A204.1 (cell line): ENCODE measurements around the gene CAPN2.
"Not testable (repeated sequence)": the region's sequence is repeated elsewhere in the genome, so short reads cannot be mapped to it uniquely, and the experiment has no call there.

Experiments used
- FAIRE-seq: peaks from 2 replicates; lab custom pipeline; 2012; peaks lifted over from hg19 to GRCh38; lab: Jason Lieb, UNC

Gene CAPN2

DNA sequence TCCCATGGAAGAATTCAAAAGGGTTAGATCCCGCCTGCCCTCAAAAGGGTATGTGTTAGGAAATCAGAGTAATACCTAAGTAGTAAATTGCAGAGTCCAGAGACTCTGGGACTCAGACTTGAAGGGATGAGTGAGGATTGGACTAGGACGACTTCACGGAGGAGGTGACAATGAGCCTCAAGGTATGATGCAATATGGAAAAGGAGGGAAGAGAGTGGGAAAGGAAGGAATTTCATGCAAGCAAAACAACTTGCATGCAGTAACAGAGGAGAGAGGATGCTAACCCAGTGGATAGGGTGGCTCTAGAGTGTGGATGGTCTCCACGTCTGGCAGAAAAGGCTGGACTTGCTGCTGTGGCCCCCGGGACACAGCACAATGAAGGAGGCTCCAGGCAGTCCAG, 4.8 kb downstream of the CAPN2 start:
- no peak for FAIRE-seq

DNA sequence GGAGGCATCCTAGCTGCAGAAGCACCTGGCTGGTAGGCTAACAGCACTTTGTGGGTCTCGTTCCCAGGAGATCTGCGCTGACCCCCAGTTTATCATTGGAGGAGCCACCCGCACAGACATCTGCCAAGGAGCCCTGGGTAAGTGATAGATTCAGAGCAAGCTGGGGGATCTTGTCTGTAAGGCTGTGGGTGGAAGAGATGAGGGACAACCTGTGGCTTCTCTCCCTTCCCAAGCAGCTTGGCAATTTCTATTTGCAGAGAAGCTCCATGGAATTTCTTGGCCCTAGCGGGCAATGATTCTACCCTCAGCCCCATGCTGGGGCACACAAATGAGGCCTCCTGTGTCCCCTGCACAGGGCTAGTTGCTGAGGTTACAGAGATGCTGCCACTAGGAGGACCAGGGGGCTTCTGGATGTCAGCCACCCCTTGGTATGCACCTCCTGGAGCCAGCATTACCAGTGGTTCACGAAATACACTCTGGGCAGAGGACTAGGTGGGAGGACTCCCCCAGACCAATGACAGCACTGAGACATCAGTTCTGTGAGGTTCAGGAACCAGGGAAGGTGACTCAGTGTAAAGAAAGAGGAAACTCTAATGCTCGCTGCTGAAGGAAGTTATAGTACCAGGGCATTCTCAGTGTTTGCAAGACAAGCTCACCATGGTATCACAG, 5.5 kb downstream of the CAPN2 start:
- FAIRE-seq: no peak

DNA sequence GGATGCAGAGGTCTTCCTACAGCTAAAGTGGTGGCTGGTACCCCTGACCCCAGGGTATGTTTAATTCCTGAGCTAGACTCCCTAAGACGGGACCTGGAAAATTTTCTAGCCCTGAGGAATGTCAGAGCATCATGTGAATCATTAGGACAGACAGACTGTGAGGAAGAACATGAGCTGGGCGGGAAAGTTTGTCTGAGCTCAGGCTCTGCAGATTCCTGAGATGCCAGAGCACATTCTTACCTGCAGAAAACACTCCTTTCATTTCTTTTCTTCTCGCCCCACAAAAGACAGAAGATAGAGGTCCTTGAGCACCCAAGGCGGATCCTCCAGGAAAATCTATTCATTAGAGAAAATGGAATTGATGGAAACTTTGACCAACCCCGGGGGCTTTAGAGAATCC, 6.5 kb downstream of the CAPN2 start:
- no peak for FAIRE-seq

DNA sequence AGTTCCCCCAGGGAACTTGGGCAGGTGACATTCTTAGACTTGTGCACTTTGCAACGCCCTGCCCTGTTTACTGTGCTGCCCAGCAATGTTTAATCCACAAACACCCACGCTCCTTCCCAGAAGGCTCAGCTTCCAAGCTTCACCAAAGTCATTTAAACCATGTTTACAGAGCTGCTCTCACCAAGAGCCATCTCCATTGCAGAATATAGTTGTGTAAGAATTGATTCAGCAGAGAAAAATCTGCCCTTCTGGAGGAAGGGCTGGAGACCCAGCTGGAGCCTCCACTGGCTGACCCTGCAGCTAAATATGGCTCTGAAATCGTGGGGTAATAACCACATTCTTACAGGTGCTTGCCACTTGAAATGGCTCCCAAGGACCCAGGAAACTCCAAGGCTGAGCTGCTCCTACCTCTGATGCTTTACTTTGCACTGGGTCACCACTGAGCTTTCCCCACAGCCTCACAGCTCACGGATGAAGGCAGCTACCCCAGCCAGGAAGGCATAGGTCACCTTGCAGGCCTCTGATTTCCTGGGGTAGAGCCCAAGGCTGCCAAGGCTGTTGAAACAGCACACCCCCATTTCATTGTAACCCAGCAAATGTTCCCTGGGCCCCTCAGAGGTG, 8.7 kb downstream of the CAPN2 start:
- FAIRE-seq: no peak

DNA sequence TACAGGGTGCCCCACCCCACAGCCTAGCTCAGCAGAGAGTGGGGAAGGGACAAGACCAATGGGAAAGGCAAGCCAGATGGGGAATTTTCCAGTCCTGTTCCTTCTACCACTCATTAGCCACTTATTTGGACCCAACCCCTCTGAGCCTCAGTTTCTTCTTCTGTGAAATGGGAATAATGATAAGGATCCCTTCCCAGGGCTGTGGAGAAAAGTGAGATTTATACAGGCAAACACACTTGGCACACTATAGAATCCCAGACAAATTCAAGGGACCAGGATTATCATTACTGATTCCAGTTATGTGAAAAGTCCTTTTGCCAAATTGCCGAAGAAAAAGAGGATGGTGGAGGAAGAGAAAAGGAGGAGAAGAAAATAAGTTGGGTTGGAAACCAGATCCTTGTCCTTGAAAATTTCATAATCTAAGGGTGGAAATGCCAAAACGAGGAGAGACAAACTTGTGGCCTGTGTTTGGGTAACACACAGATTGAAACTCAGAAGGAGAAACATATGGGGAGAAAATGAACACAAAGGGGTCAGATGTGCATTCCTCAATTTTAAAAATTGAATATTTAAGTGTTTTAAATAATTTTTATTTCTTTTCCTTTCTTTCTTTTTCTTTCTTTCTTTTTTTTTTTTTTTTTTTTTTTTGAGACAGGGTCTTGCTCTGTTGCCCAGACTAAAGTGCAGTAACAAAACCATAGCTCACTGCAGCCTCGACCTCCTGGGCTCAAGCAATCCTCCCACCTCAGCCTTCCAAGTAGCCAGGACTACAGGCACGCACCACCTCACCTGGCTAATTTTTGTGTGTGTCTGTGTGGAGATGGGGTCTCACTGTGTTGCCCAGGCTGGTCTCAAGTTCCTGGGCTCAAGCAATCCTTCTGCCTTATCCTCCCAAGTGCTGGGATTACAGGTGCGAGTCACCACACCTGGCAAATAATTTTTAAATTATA, 9.6 kb downstream of the CAPN2 start:
- FAIRE-seq: no peak

DNA sequence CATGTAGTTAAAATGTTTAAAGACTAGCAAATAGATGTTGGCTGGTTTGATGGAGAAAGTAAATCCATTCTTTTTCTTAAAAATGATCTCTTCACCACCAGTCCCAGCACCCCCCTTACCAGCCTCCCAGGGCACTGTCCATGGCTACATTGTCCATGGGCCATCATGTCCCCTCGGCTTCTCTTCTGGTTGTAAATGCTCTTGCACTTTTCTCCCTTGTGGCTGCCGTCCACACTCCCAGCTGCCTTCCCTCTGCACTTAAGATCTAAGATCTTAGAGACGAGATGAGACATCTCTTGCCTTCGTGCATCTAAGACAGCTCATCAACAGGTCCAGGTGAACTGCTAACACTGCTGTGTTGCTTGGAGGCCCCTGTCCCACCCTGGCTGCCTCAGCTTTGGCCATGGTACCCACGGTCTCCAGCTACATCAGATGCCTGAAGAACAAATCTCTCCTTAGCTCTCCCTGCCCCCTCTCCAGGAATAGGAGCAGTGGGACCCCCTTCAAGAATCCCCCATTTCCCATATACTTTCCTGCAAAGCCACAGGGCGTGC, 11.1 kb downstream of the CAPN2 start:
- no peak for FAIRE-seq

DNA sequence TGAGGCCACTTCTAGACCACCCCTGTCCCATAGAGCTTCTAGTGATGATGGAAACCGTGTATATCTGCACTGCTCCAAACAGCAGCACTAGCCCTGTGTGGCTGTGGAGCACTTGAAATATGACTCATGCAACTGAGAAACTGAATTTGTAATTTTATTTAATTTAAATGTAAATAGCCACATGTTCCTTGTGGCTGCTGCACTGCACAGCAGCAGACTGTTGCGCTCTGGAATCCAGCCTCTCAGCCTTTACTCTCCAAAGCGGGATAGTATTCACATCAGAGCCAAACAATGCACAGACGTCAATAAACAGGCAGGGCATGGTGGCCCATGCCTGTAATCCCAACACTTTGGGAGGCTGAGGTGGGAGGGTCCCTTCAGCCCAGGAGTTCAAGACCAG, 12.0 kb downstream of the CAPN2 start:
- FAIRE-seq: no peak

DNA sequence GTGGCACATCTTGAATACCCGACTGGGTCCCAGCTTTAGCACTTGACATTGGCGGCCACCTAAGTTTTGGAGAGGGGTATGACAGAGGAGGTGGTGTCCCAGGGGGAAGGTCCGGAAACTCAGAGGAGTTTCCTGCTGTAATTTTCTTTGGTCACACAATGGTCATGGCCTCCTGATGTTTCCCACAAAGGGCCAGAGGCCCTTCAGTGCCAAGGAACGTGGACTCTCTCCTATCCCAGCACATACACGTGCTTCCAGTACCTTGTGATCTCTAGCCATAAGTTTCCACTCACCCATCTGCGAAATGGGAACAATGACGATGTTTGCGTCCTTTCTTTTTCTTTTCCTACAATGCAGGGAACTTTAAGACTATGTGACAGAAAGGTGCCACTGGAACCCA, 13.2 kb downstream of the CAPN2 start:
- no peak for FAIRE-seq

DNA sequence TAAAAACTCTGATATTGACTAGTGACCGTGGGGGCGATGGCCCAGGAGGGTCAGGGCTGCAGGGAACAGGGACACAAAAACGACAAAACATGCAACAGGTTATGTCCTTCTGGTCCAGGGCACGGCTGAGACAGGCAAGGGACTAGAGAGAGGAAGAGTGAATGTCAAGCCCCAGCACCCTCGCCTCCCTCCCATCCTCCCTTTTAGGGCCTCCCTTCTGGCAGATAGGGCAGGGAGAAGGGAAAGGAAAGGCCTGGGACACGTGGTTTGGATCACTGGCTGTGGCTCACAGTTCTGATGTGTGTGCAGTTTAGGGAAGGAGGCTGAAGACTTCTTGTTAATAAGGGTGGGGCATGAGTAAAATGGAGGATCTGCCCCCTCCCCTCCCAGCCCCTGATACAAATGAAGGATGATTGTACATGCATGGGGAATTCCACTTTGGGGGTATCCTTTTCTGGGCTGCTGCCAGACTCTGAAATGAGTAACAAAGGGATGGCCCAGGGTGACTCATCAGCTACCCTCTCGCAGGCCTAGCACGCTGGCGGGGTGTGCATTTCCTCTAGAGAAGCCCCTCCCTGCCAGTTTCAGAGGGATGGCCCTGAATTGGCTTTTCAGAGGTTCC, 14.2 kb downstream of the CAPN2 start:
- FAIRE-seq: no peak

DNA sequence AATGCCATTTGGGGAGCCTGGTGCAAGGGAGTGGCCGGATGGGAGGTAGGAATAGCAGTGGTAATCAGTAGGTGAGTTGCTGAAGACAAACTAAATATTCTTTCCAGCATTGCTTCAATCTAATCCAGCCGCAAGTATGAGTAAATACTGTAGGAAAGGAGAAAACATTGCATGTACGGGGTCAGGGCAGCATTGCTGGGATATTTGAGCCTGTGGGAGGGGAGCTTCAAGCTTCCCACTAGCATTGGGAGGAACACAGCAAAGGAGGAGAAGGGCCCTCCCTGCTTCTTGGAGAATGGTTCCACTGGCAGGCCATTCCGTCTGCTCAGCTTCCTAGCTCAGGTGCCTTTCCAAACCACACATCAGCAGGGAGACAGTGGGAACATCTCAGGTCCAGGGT, 15.2 kb downstream of the CAPN2 start:
- no peak for FAIRE-seq

DNA sequence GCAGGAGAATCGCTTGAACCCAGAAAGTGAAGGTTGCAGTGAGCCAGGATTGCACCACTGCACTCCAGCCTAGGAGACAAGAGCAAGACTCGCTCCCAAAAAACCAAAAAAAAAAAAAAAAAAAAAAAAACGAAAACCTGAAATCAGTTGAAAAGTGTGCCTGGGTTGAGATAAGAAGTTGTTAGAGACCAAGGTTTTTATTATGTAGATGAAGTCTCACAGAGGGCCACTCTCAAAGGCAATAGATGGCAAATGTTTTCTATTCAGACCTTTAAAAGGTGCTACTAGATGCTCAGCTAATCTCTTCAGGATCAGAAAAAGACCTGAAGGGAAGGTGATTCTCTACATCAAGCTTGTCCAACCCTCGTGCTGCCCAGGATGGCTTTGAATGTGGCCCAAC, 17.6 kb downstream of the CAPN2 start:
- FAIRE-seq: no peak

DNA sequence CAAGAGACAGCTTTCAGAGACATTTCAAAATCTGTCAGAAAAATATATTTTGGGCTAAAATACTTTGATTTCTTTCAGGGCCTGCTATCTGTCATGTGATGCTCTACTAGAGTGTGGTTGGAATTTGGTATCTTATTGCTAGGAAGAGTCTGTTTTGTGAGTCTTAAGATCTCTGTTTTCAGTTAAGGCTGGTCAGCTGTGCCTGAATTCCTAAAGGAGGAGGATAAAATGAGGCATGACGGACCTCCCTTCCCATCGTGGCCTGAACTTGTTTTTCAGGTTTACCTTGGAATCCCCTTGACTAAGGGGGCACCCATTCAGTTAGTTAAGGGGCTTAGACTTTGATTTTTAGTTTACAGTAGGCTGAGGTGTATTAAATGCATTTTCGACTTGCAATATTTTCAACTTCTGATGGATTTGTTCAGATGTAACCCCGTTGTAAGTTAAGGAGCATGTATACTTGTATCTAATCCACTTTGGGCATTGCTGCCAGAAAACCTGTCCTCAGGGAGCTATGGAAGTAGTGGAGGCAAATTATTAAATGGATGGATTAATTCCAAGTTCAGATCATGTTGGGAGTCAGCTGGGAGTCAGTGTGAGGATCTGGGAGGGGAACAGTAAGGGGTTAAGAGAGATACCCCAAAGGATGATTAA, 18.3 kb downstream of the CAPN2 start:
- FAIRE-seq: no peak

DNA sequence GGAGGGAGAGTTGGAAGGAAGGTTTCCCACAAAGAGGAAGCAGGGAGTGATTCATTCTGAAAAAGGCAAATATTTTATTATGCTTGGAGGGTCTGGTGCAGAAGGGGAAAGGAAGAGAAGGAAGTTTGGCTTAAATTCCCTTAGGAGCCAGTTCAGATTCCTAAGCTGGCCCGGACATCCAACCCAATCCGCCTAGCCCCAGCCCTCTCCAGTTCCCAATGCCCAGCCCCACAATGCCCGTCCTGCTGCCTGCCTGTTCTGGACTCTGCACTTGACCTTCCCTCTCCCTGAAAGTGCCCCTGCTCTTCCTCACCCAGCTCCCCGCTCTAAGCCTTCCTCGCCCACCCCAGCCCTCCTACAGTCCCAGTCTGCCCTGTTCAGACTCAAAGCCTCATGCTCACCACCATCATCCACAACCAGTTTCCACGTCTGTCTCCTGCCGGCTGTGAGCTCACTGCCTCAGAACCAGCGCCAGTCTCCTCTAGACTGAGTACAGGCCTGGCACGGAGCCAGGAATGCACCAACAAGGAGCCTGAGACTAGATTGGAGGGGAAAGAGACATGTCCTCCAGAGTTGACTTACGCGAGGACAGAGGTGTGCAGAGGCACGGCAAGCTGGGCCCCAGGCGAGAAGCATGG, 18.9 kb downstream of the CAPN2 start:
- no peak for FAIRE-seq

DNA sequence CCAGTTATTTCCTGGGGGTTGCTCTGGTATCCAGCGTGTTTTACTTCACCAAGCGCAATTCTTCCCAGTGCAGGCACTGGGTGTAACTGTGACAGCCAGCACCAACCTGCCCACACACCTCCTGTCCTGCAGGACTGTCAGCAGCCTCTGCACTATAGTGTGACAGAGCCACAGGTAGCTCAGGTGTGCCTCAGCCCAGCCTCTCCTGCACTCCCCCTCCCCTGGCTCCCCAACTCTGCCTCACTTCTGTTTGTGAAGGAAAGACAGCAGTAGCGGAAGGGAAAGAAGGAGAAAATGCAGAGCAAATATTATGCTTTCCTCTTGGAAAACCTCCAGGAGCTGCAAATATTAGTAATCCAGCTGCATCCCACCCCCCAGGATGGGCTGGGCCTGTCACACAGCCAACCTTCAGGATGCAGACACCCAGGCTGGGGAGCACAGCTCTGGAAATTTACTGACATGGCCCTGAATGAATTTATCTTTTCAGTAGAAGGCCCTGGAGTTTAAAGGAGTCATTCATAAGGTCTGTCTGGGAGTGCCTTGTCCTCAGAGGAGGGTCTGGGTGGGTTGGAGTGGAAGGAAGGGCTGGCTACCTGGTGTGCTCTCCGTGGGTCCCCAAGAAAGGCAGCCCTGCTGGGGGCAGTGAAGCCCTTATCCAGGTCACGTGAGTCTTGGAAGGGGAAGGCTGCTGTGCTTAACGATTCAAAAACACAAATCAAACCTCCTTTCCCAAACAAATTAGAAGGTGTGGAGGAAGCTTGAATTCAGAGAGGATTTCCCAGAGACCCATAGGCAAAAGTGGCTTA, 20.9 kb downstream of the CAPN2 start:
- no peak for FAIRE-seq

DNA sequence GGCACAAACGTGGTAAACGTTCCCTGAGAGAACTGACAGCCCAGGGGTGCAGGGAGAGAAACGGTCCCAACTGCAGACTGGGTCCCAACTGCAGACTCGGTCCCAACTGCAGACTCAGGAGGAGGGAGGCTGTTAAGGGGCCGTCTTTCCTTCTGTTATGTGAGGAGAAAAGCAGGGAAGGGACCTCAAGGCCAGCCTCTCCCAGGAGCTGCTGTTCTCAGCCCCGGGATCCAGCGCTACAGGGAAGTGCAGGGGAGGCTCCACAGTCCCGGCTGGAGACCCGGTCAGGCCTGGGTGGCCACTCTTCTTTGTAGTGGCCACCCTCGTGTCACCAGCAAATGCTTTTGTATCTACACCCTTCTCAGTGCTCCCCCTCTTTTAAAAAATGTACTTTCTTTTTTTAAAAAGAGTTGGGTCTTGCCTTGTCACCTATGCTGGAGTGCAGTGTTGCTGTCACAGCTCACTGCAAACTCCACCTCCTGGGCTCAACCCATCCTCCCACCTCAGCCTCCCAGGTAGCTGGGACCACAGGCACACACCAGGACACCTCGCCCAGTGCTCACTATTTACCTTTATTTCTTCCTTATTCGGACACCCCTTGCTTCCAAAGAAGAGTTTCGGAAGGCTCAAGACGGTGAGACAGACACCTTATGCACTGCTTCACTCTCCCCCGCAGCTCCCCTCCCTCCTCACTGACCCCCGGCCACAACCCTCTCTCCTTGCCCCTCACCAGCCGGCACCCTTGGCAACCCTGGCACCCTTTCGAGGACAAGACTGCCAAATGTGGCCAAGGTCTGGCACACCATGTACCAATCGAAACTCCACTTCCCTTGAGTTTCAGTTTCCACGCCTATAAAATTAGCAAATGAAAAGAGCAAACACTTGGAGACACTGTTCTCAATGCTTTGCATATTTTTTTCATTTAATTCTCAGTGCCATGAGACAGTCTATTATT, 21.8 kb downstream of the CAPN2 start:
- no peak for FAIRE-seq

DNA sequence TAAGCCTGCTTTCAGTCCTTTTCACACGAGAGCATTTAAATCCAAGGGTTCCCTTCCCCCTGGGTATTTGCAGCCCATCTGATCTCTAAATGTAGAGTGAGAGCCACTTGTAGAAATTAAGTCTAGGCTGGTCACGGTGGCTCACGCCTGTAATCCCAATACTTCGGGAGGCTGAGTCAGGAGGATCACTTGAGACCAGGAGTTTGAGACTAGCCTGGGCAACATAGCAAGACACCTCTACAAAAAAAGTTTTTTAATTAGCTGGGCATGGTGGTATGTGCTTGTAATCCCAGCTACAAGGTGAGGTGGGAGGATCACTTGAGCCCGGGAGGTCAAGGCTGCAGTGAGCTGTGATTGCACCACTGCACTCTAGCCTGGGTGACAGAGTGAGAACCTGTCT, 24.3 kb downstream of the CAPN2 start:
- not testable (repeated sequence) for FAIRE-seq

DNA sequence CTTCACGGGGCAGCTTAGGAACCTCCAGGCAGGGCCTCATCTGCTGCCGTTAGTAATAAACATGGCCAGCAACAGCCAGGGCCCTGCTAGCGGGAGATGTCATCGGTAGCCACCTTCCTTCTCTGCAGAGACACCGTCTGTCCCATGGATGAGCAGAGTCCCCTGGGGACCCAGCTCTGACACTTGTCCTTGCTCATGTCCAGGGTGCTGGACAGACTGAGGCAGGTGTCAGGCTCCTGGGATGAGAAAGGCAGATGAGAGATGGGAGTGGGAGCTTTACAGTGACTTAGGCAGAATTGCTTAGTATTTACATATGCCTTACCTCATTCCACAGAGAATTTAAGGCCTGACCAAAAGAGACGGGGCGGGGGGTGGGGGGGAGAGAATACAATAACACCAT, 25.0 kb downstream of the CAPN2 start:
- FAIRE-seq: no peak

DNA sequence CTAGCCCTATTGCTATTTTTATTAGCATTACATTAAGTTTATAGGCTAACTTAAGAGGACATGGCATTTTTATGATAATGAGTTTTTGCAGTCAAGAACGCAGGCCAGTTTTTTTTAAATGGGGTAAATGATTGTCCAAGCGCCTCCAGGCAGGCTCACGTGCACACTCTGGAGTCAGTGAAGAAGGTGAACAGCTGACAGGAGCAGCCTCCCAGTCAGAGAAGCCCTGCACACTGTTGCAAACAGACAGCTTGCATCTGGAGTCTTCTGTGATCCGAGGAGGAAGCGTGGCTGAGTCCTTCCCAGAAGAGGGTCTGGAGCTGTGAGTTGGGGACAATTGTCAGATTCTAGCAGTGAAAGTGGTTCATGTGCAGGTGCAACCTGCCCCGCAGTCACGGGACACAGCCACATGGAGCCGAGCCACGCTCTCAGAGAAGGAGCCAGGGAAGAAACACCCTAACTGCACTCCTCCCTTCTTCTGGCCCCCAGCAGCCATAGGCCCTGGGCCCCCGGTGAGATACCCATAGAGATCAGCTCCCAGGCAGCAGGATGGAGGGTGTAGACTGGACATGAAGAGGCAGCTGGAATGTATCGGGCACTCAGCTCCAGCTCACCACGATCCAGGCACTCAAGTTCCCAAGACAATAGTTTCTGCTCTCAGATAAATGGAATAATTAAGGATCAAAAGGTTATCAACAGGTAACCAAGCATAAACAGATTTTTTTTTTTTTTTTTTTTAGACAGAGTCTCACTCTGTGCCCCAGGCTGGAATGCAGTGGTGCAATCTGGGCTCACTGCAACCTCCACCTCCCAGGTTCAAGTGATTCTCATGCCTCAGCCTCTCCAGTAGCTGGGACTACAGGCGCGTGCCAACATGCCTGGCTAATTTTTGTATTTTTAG, 26.4 kb downstream of the CAPN2 start:
- no peak for FAIRE-seq
